K562 (cell line): ENCODE measurements around the gene GYG2.

Experiments
- HMGXB4 ChIP-seq: sonication (generic); formaldehyde crosslinking; IDR thresholded peaks from 2 replicates; pipeline ENCODE4 v1.8.1; 2023; ENCODE audit warnings: mild to moderate bottlenecking, missing genetic modification reagents
- KDM2B ChIP-seq: fragments of 250-450 bp; sonication (Bioruptor Pico); IDR thresholded peaks from 2 replicates; pipeline ENCODE4 v1.8.0; 2021; ENCODE audit warnings: mild to moderate bottlenecking, moderate library complexity
- NFIC ChIP-seq: fragments of 450-650 bp; IDR thresholded peaks from 2 replicates; pipeline ENCODE4 v1.6.1; 2017; ENCODE audit warnings: mild to moderate bottlenecking, inconsistent platforms
- NR1H2 ChIP-seq: sonication (generic); formaldehyde crosslinking; IDR thresholded peaks from 2 replicates; pipeline ENCODE4 v1.4.0; 2020; ENCODE audit warnings: mild to moderate bottlenecking, missing genetic modification reagents
- POLR2AphosphoS5 ChIP-seq: IDR thresholded peaks from 2 replicates; pipeline ENCODE4 v1.6.1; 2011; ENCODE audit warnings: mild to moderate bottlenecking, low read depth, low read length, moderate library complexity; ENCODE audit not compliant: control insufficient read depth, insufficient read depth
- REST ChIP-seq, 2 experiments: fragments of 450-650 bp; formaldehyde crosslinking in 1 of 2; IDR thresholded peaks; 2 replicates each; pipeline versions ENCODE4 v1.4.0 to v1.6.1; 2014 to 2020; ENCODE audit warnings: mild to moderate bottlenecking in 2 of 2, borderline replicate concordance in 1 of 2, low read depth in 1 of 2
- SMARCE1 ChIP-seq: fragments of 450-650 bp; IDR thresholded peaks from 2 replicates; pipeline ENCODE4 v1.7.1; 2016; ENCODE audit warnings: mild to moderate bottlenecking
- ZNF318 ChIP-seq, 2 experiments: fragments of 450-650 bp; IDR thresholded peaks; 2 replicates each; pipeline ENCODE4 v1.6.1; 2016; ENCODE audit warnings: mild to moderate bottlenecking in 2 of 2, borderline replicate concordance in 1 of 2, low read depth in 1 of 2, moderate library complexity in 1 of 2
- ZNF41 ChIP-seq: fragments of 250-450 bp; sonication (Bioruptor Pico); conservative IDR thresholded peaks from 2 replicates; pipeline ENCODE4 v1.4.0; 2020; ENCODE audit warnings: mild to moderate bottlenecking
- ZNF696 ChIP-seq: fragments of 250-450 bp; sonication (Bioruptor Pico); conservative IDR thresholded peaks from 2 replicates; pipeline ENCODE4 v1.4.0; 2020; ENCODE audit warnings: mild to moderate bottlenecking, moderate library complexity

GRCh38 chrX:2817036-2817435, 11.7 kb upstream of the GYG2 start:
- TF ChIP-seq HMGXB4 (CRISPR knock-in tag) (no peak), NFIC (no peak), POLR2AphosphoS5 (no peak), NR1H2 (CRISPR knock-in tag) (no peak), ZNF41 (CRISPR knock-in tag) (no peak), ZNF318 (IDR thresholded peaks at IDR 0.05; ENCODE audit: borderline replicate concordance in 1 of 2, low read depth in 1 of 2) (no peak), KDM2B (CRISPR knock-in tag) (no peak), ZNF696 (CRISPR knock-in tag) (no peak), REST (IDR thresholded peaks at IDR 0.05; ENCODE audit: borderline replicate concordance) (no peak), REST (CRISPR knock-in tag; IDR thresholded peaks at IDR 0.05; ENCODE audit: low read depth) (no peak), SMARCE1 (no peak)
